ENCODE data around the gene ANGPT4.

The ANGPT4 gene

DNA sequence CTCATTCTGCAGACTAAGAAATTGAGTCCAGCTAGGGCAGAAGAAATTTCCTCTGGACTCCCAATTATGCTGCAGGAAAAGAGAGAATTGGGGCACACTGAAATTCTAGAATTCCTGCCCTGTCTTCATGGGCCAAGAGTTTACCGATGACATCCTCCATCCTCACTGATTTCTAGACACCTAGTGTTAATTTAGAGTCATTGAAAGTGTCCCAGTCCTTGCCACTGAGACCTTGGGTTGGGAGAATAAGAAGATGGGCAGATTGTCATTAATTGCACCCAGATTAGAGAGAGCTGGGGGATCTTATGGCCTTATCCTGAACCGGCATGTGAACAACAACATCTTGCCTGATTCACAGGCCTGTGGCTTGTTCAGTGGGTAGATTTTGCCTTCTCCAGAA, 29.0 kb downstream of the ANGPT4 start:
- Histone ChIP-seq H3K36me3 (ENCODE audit: insufficient read depth, low read length) (no peaks in the 10 kb centered on the region), H4K20me1 (ENCODE audit: insufficient read depth, low read length) (peaks cover 13% of the 10 kb centered on the region; the same call in 1 of the 2 replicates), H3K9me3 (ENCODE audit: insufficient read depth, low read length, severe bottlenecking) (no peaks in the 10 kb centered on the region), H3K27me3 (ENCODE audit: insufficient read depth, low read length, poor library complexity) (no peaks in the 10 kb centered on the region), H3K27ac (ENCODE audit: low read length) (no peak overlapping the region), H2AFZ (ENCODE audit: low read depth, low read length) (no peak overlapping the region), H3K4me1 (ENCODE audit: insufficient read depth, low read length) (no peaks in the 10 kb centered on the region), H3K9ac (ENCODE audit: low read depth, low read length) (no peak overlapping the region), H3K79me2 (ENCODE audit: insufficient read depth, low read length) (no peaks in the 10 kb centered on the region), H3K4me2 (ENCODE audit: insufficient read depth, low read length) (no peak overlapping the region), H3K4me3 (ENCODE audit: low read depth in 1 of 2, low read length in 2 of 2) (no peak overlapping the region)
- no peak for TF ChIP-seq EZH2 (IDR thresholded peaks at IDR 0.05; ENCODE audit: borderline replicate concordance, low read depth, low read length, severe bottlenecking)
- TF ChIP-seq, protein P1, sequence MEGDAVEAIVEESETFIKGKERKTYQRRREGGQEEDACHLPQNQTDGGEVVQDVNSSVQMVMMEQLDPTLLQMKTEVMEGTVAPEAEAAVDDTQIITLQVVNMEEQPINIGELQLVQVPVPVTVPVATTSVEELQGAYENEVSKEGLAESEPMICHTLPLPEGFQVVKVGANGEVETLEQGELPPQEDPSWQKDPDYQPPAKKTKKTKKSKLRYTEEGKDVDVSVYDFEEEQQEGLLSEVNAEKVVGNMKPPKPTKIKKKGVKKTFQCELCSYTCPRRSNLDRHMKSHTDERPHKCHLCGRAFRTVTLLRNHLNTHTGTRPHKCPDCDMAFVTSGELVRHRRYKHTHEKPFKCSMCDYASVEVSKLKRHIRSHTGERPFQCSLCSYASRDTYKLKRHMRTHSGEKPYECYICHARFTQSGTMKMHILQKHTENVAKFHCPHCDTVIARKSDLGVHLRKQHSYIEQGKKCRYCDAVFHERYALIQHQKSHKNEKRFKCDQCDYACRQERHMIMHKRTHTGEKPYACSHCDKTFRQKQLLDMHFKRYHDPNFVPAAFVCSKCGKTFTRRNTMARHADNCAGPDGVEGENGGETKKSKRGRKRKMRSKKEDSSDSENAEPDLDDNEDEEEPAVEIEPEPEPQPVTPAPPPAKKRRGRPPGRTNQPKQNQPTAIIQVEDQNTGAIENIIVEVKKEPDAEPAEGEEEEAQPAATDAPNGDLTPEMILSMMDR (IDR thresholded peaks at IDR 0.05; ENCODE audit: borderline replicate concordance, extremely low read depth, low read length, poor library complexity, severe bottlenecking): no peak
- no peak for ATAC-seq (ENCODE audit: insufficient read depth, low read depth)
- no peak for DNase-seq

DNA sequence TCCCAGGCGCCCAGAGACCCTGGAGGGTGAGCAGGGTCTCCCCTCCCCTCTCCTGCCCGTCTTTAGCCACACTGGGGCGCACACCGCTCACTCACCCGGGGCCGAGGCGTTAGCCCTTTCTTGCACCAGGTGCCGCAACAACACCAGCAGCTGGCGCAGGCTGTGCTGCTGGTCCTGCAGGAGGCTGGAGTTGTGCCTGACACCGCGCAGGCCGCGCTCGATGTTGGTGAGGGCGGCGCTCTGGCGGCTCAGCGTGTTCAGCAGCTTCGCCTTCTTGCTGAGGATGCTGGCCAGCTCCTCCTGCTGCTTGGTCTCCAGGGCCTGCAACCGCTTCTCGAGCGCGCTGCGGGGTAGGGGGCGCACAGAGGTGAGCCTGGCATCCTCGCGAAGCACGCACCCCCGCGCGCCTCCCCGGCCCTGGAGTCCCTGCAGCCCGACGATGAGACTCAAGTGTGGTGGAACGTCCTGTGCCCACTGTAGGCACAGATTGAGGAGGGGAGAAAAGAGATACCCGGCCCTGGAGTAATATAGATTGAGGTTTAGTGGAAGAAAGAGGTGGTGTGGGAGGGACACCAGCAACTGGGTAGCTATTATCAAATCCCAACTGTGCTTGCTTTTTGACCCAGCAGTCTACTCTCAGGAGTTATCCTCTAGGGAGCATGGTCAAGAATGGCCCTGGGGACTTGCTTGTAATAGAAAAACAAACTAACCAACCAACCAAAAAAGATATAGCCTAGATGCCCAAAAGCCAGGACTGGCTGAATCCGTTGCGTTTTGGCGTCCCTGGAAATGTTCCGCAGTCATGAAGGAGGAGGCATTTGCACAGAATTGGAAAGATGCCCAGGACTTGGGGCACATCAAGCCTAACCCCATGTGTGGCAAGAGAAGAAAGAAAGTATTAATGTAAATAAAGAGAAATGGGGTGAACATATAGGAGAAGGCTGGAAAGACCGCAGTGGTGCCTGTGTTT, 30.9 kb downstream of the ANGPT4 start:
- H4K20me1 ChIP-seq (ENCODE audit: insufficient read depth, low read length): peaks cover 10% of the 10 kb centered on the region; the same call in 1 of the 2 replicates
- no peaks in the 10 kb centered on the region for H3K79me2 ChIP-seq (ENCODE audit: insufficient read depth, low read length)
- no peak overlapping the region for H3K9ac ChIP-seq (ENCODE audit: low read depth, low read length)
- DNase-seq (no peak), ATAC-seq (ENCODE audit: insufficient read depth, low read depth) (no peak)
- TF ChIP-seq EZH2 (IDR thresholded peaks at IDR 0.05; ENCODE audit: borderline replicate concordance, low read depth, low read length, severe bottlenecking): no peak
- TF ChIP-seq, protein P1 (IDR thresholded peaks at IDR 0.05; ENCODE audit: borderline replicate concordance, extremely low read depth, low read length, poor library complexity, severe bottlenecking): no peak
- no peak overlapping the region for H2AFZ ChIP-seq (ENCODE audit: low read depth, low read length)
- no peaks in the 10 kb centered on the region for H3K27me3 ChIP-seq (ENCODE audit: insufficient read depth, low read length, poor library complexity)
- H3K36me3 ChIP-seq (ENCODE audit: insufficient read depth, low read length): no peaks in the 10 kb centered on the region
- no peaks in the 10 kb centered on the region for H3K9me3 ChIP-seq (ENCODE audit: insufficient read depth, low read length, severe bottlenecking)
- no peak overlapping the region for H3K27ac ChIP-seq (ENCODE audit: low read length)
- H3K4me3 ChIP-seq (ENCODE audit: low read depth in 1 of 2, low read length in 2 of 2): no peak overlapping the region
- no peaks in the 10 kb centered on the region for H3K4me1 ChIP-seq (ENCODE audit: insufficient read depth, low read length)
- no peak overlapping the region for H3K4me2 ChIP-seq (ENCODE audit: insufficient read depth, low read length)

- TF ChIP-seq, protein P1 (IDR thresholded peaks at IDR 0.05; ENCODE audit: borderline replicate concordance, extremely low read depth, low read length, poor library complexity, severe bottlenecking): no peak
- TF ChIP-seq EZH2 (IDR thresholded peaks at IDR 0.05; ENCODE audit: borderline replicate concordance, low read depth, low read length, severe bottlenecking): no peak
- H3K79me2 ChIP-seq (ENCODE audit: insufficient read depth, low read length): no peaks in the 10 kb centered on the region
- no peaks in the 10 kb centered on the region for H3K36me3 ChIP-seq (ENCODE audit: insufficient read depth, low read length)
- no peaks in the 10 kb centered on the region for H3K27me3 ChIP-seq (ENCODE audit: insufficient read depth, low read length, poor library complexity)
- no peak overlapping the region for H3K4me3 ChIP-seq (ENCODE audit: low read depth in 1 of 2, low read length in 2 of 2)
- H3K4me1 ChIP-seq (ENCODE audit: insufficient read depth, low read length): no peaks in the 10 kb centered on the region
- no peak overlapping the region for H3K9ac ChIP-seq (ENCODE audit: low read depth, low read length)
- H2AFZ ChIP-seq (ENCODE audit: low read depth, low read length): no peak overlapping the region
- H3K4me2 ChIP-seq (ENCODE audit: insufficient read depth, low read length): no peak overlapping the region
- no peak overlapping the region for H3K27ac ChIP-seq (ENCODE audit: low read length)
- no peaks in the 10 kb centered on the region for H3K9me3 ChIP-seq (ENCODE audit: insufficient read depth, low read length, severe bottlenecking)
- DNase-seq (no peak), ATAC-seq (ENCODE audit: insufficient read depth, low read depth) (no peak)
- H4K20me1 ChIP-seq (ENCODE audit: insufficient read depth, low read length): peaks cover 17% of the 10 kb centered on the region; the same call in 1 of the 2 replicates
These were observed 34.4 kb downstream of the ANGPT4 start for GRCh38 chr20:881783-882144.
